MM.1S (cell line): ENCODE results near the gene CEACAM19.

Experiments used
- DNase-seq: peaks from one replicate; pipeline ENCODE4 v3.0.0-alpha.2; 2015
- H2AFZ ChIP-seq: fragments of 300-600 bp; sonication (generic); 2 replicates; pipeline ENCODE4 v1.6.0; 2016; ENCODE audit warnings: antibody characterized with exemption, low read length
- H3F3A ChIP-seq: fragments of 300-600 bp; sonication (generic); 2 replicates; pipeline ENCODE4 v1.6.1; 2016; ENCODE audit warnings: mild to moderate bottlenecking, antibody characterized with exemption, low read length, moderate library complexity, mixed read lengths; ENCODE audit not compliant: insufficient read depth
- H3K27ac ChIP-seq: fragments of 300-600 bp; sonication (generic); 2 replicates; pipeline ENCODE4 v1.5.1; 2016; ENCODE audit warnings: mild to moderate bottlenecking, low read length
- H3K27me3 ChIP-seq: fragments of 300-600 bp; sonication (generic); replicated peaks from 2 replicates; pipeline ENCODE4 v1.6.0; 2016; ENCODE audit warnings: low read length; ENCODE audit not compliant: insufficient read depth
- H3K36me3 ChIP-seq: fragments of 300-600 bp; sonication (generic); replicated peaks from 2 replicates; pipeline ENCODE4 v1.6.1; 2016; ENCODE audit warnings: mild to moderate bottlenecking, low read length, mixed read lengths; ENCODE audit not compliant: insufficient read depth
- H3K4me1 ChIP-seq: fragments of 300-600 bp; sonication (generic); 2 replicates; pipeline ENCODE4 v1.6.1; 2016; ENCODE audit warnings: low read length, mixed read lengths
- H3K4me2 ChIP-seq: fragments of 300-600 bp; sonication (generic); 2 replicates; pipeline ENCODE4 v1.6.0; 2016; ENCODE audit warnings: low read depth, low read length
- H3K4me3 ChIP-seq: fragments of 300-600 bp; sonication (generic); 2 replicates; pipeline ENCODE4 v1.5.1; 2016; ENCODE audit warnings: low read length, mixed read lengths
- H3K79me2 ChIP-seq: fragments of 300-600 bp; sonication (generic); 2 replicates; pipeline ENCODE4 v1.6.1; 2016; ENCODE audit warnings: mixed run types, low read length, mixed read lengths
- H3K9ac ChIP-seq: fragments of 300-600 bp; sonication (generic); 2 replicates; pipeline ENCODE4 v1.6.1; 2016; ENCODE audit warnings: low read length, mixed read lengths
- H3K9me2 ChIP-seq: fragments of 300-600 bp; sonication (generic); replicated peaks from 2 replicates; pipeline ENCODE4 v1.6.1; 2016; ENCODE audit warnings: mild to moderate bottlenecking, low read length, mixed read lengths; ENCODE audit not compliant: insufficient read depth
- H3K9me3 ChIP-seq: fragments of 300-600 bp; sonication (generic); replicated peaks from 2 replicates; pipeline ENCODE4 v1.6.1; 2016; ENCODE audit warnings: mild to moderate bottlenecking, low read length, mixed read lengths; ENCODE audit not compliant: insufficient read depth
- H4K20me1 ChIP-seq: fragments of 300-600 bp; sonication (generic); 2 replicates; pipeline ENCODE4 v1.6.1; 2016; ENCODE audit warnings: mild to moderate bottlenecking, low read length, moderate library complexity, mixed read lengths; ENCODE audit not compliant: insufficient read depth
- CTCF ChIP-seq: fragments of 300-600 bp; sonication (generic); IDR thresholded peaks from 2 replicates; pipeline ENCODE4 v1.5.1; 2016; ENCODE audit warnings: antibody characterized with exemption, low read length, mixed read lengths
- EZH2 ChIP-seq: fragments of 300-600 bp; sonication (generic); optimal IDR thresholded peaks from 2 replicates; pipeline ENCODE3; 2017; ENCODE audit warnings: low read depth, mild to moderate bottlenecking, antibody characterized with exemption, low read length, mixed read lengths
- EZH2phosphoT487 ChIP-seq: fragments of 300-600 bp; sonication (generic); IDR thresholded peaks from 2 replicates; pipeline ENCODE4 v1.6.1; 2018; ENCODE audit warnings: antibody characterized with exemption, low read length

The CEACAM19 gene

GRCh38 chr19:44702551-44703176, 31.4 kb downstream of the CEACAM19 start:
- H3K79me2 ChIP-seq: 0 out of 2 replicates have a peak, but pooled peaks cover 7% of the 10 kb centered on the region
- peak; percentile 81 for DNase-seq
- H3K27ac ChIP-seq: peak overlapping the region; percentile 60; the same call in 1 of the 2 replicates
- H4K20me1 ChIP-seq: no peaks in the 10 kb centered on the region
- H3K9me3 ChIP-seq: no peaks in the 10 kb centered on the region
- peak overlapping the region; percentile 79 for H3K9ac ChIP-seq
- H3K9me2 ChIP-seq: no peaks in the 10 kb centered on the region
- H3K4me2 ChIP-seq: peak overlapping the region; percentile 40; the same call in 1 of the 2 replicates
- H2AFZ ChIP-seq: peak overlapping the region; percentile 62
- no peaks in the 10 kb centered on the region for H3F3A ChIP-seq
- no peaks in the 10 kb centered on the region for H3K36me3 ChIP-seq
- H3K4me3 ChIP-seq: peak overlapping the region; percentile 70
- no peaks in the 10 kb centered on the region for H3K27me3 ChIP-seq
- TF ChIP-seq CTCF: no peak
- TF ChIP-seq EZH2phosphoT487: no peak
- TF ChIP-seq EZH2: no peak
- 0 out of 2 replicates have a peak, but pooled peaks cover 3% of the 10 kb centered on the region for H3K4me1 ChIP-seq

- no peaks in the 10 kb centered on the region for H4K20me1 ChIP-seq
- 0 out of 2 replicates have a peak, but pooled peaks cover 7% of the 10 kb centered on the region for H3K79me2 ChIP-seq
- H2AFZ ChIP-seq: peak overlapping the region; percentile 62
- H3K4me3 ChIP-seq: no peak overlapping the region
- 0 out of 2 replicates have a peak, but pooled peaks cover 3% of the 10 kb centered on the region for H3K4me1 ChIP-seq
- DNase-seq: no peak
- no peaks in the 10 kb centered on the region for H3F3A ChIP-seq
- no peaks in the 10 kb centered on the region for H3K36me3 ChIP-seq
- H3K27me3 ChIP-seq: no peaks in the 10 kb centered on the region
- H3K9me2 ChIP-seq: no peaks in the 10 kb centered on the region
- H3K27ac ChIP-seq: no peak overlapping the region
- peak overlapping the region; percentile 79; the same call in 1 of the 2 replicates for H3K9ac ChIP-seq
- H3K4me2 ChIP-seq: no peak overlapping the region
- no peaks in the 10 kb centered on the region for H3K9me3 ChIP-seq
- TF ChIP-seq EZH2phosphoT487: no peak
Measured at GRCh38 chr19:44703336-44704078, 32.2 kb downstream of the CEACAM19 start.

DNA sequence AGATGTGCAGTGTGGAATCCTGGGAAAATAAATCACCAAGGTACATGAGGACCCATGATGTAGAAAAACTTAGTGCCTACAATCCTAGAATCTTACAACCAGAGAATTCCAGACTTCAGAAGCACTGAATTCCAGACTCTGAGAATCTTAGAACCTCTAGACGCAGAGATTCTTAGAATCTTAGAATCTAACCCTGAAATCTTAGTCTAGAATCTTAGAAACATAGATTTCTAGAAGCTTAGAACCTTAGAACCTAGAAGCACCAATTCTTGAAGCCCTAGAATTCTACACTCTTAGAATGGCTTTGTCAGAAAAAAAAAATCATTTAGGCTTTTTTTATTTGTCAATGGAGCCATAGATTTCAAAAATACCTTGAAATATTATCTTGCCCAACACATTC, 33.7 kb downstream of the CEACAM19 start:
- Histone ChIP-seq H4K20me1 (no peaks in the 10 kb centered on the region), H3K4me3 (no peak overlapping the region), H3K4me2 (no peak overlapping the region), H3K9me2 (no peaks in the 10 kb centered on the region), H2AFZ (no peak overlapping the region), H3K79me2 (0 out of 2 replicates have a peak, but pooled peaks cover 7% of the 10 kb centered on the region), H3K27ac (no peak overlapping the region), H3K27me3 (no peaks in the 10 kb centered on the region), H3F3A (no peaks in the 10 kb centered on the region), H3K9me3 (no peaks in the 10 kb centered on the region), H3K36me3 (no peaks in the 10 kb centered on the region), H3K9ac (no peak overlapping the region), H3K4me1 (0 out of 2 replicates have a peak, but pooled peaks cover 3% of the 10 kb centered on the region)
- no peak for TF ChIP-seq CTCF
- no peak for TF ChIP-seq EZH2phosphoT487
- TF ChIP-seq EZH2: no peak
- no peak for DNase-seq
